Tibial artery (tissue), 4 donors: ENCODE data around the gene DIO1.

Source experiments
- DNase-seq, 2 donors: peaks; one replicate each; pipeline ENCODE4 v3.0.0-alpha.2; 2019
- H3K27ac ChIP-seq, 2 donors: fragments of 200-600 bp; sonication (generic) in 1 of 2; 1 replicate in 1 of 2; 2 replicates in 1 of 2; pipeline ENCODE4 v1.5.1; 2018 to 2019; ENCODE audit warnings: mild to moderate bottlenecking in 1 of 2
- H3K27me3 ChIP-seq, 2 donors: fragments of 200-600 bp; sonication (generic) in 1 of 2; one replicate each; pipeline versions ENCODE4 v1.5.1 to v1.6.0; 2016 to 2019
- H3K36me3 ChIP-seq, 3 donors: fragments of 200-600 bp; sonication (generic) in 2 of 3; one replicate each; pipeline ENCODE4 v1.5.1; 2016 to 2019; ENCODE audit warnings: mild to moderate bottlenecking in 2 of 3
- H3K4me1 ChIP-seq, 4 donors: fragments of 200-600 bp; sonication (generic) in 2 of 4; 1 replicate in 3 of 4; 2 replicates in 1 of 4; pipeline ENCODE4 v1.5.1; 2016 to 2019
- H3K4me3 ChIP-seq, 2 donors: fragments of 200-600 bp; sonication (generic) in 1 of 2; 1 replicate in 1 of 2; 2 replicates in 1 of 2; pipeline ENCODE4 v1.5.1; 2018 to 2019; ENCODE audit warnings: mild to moderate bottlenecking in 2 of 2
- H3K9me3 ChIP-seq, 3 donors: fragments of 200-600 bp; sonication (generic) in 1 of 3; one replicate each; pipeline ENCODE4 v1.5.1; 2016 to 2019
- CTCF ChIP-seq, 2 experiments: fragments of 200-600 bp in 1 of 2; fragments of 450-650 bp in 1 of 2; IDR thresholded peaks; one replicate each; pipeline ENCODE4 v1.5.1; 2017 to 2019; ENCODE audit warnings: antibody characterized with exemption in 2 of 2, mild to moderate bottlenecking in 1 of 2, moderate library complexity in 1 of 2
- intact Hi-C: fragments of 100-400 bp; cut with DNase I; formaldehyde crosslinking; loops from one replicate; pipeline ENCODE4 v1.15.0; 2023; ENCODE audit warnings: low total_unique reads

DIO1 gene

GRCh38 chr1:53919675-53920066 is 25.7 kb downstream of the DIO1 start:
- no peak for TF ChIP-seq CTCF (IDR thresholded peaks at IDR 0.05)
- H3K27me3 ChIP-seq = no peaks in the 10 kb centered on the region
- no peak overlapping the region for H3K27ac ChIP-seq
- no peaks in the 10 kb centered on the region for H3K4me1 ChIP-seq
- peaks cover 14 to 45% (median 41%) of the 10 kb centered on the region in 3 donors for H3K36me3 ChIP-seq
- no peaks in the 10 kb centered on the region for H3K9me3 ChIP-seq
- intact Hi-C loops = no loop called here
- DNase-seq = no peak
- no peak overlapping the region for H3K4me3 ChIP-seq

GRCh38 chr1:53927376-53927881 is 33.4 kb downstream of the DIO1 start:
- Histone ChIP-seq H3K4me3 (no peak overlapping the region), H3K27me3 (no peaks in the 10 kb centered on the region), H3K4me1 (no peaks in the 10 kb centered on the region), H3K9me3 (peaks cover 0 to 2% (median 0%) of the 10 kb centered on the region in 3 donors), H3K36me3 (peaks cover 10 to 43% (median 31%) of the 10 kb centered on the region in 3 donors), H3K27ac (no peak overlapping the region)
- no peak for TF ChIP-seq CTCF (IDR thresholded peaks at IDR 0.05)
- intact Hi-C loops = no loop called here
- no peak for DNase-seq

- no peaks in the 10 kb centered on the region for H3K27me3 ChIP-seq
- no peaks in the 10 kb centered on the region for H3K4me1 ChIP-seq
- H3K9me3 ChIP-seq = peaks cover 0 to 2% (median 0%) of the 10 kb centered on the region in 3 donors
- no peak overlapping the region for H3K4me3 ChIP-seq
- no peak overlapping the region for H3K27ac ChIP-seq
- H3K36me3 ChIP-seq = peaks cover 8 to 33% (median 22%) of the 10 kb centered on the region in 3 donors
- intact Hi-C loops = no loop called here
- no peak for TF ChIP-seq CTCF (IDR thresholded peaks at IDR 0.05)
- no peak for DNase-seq
Measured at GRCh38 chr1:53929246-53929960, 35.4 kb downstream of the DIO1 start.

- intact Hi-C loops = no loop called here
- H3K27me3 ChIP-seq = no peaks in the 10 kb centered on the region
- no peak overlapping the region for H3K27ac ChIP-seq
Measured at GRCh38 chr1:53930932-53931331, 36.9 kb downstream of the DIO1 start.

GRCh38 chr1:53931523-53931922 is 37.5 kb downstream of the DIO1 start:
- TF ChIP-seq CTCF (IDR thresholded peaks at IDR 0.05) = no peak
- intact Hi-C loops = no loop called here
- no peak for DNase-seq
- Histone ChIP-seq H3K9me3 (peaks cover 0 to 2% (median 0%) of the 10 kb centered on the region in 3 donors), H3K4me1 (peaks cover 0 to 2% (median 0%) of the 10 kb centered on the region in 4 donors), H3K4me3 (no peak overlapping the region), H3K27me3 (no peaks in the 10 kb centered on the region), H3K36me3 (peaks cover 14 to 29% (median 26%) of the 10 kb centered on the region in 3 donors), H3K27ac (no peak overlapping the region)

More at GRCh38 chr1:53930932-53931331, 36.9 kb downstream of the DIO1 start:
- H3K4me1 ChIP-seq = no peaks in the 10 kb centered on the region
- TF ChIP-seq CTCF (IDR thresholded peaks at IDR 0.05) = no peak
- H3K4me3 ChIP-seq = no peak overlapping the region
- peaks cover 14 to 32% (median 29%) of the 10 kb centered on the region in 3 donors for H3K36me3 ChIP-seq
- DNase-seq = no peak
- peaks cover 0 to 2% (median 0%) of the 10 kb centered on the region in 3 donors for H3K9me3 ChIP-seq
